ENCODE data around the gene DNAJC24. TPM values are rescaled to one million over a fixed set of nuclear protein-coding genes. Genes with fewer than 3 reads are reported as not detected.

Gene DNAJC24
- polyA plus RNA-seq, 1 donor from 2014 or later: 47.3 TPM

DNA sequence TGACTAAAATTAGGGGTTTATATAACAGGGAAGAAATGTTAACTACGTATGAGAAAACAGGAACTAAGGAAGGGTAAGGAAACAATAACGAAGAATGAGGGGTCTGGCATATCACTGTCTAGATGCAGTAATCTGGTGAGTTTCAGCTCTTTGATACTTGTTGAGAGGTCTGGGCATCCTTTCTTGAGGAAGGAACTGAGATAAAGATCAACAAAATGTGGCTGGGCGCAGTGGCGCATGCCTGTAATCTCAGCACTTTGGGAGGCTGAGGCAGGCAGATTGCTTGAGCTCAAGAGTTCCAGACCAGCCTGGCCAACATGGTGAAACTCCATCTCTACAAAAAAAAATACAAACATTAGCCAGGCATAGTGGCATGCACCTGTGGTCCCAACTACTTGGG lies 2.9 kb upstream of the DNAJC24 start:
- TF ChIP-seq SMC3 (conservative IDR thresholded peaks at IDR 0.05; ENCODE audit: poor library complexity): no peak
- no peak for TF ChIP-seq EP300 (conservative IDR thresholded peaks at IDR 0.05; ENCODE audit: poor library complexity, severe bottlenecking)
- TF ChIP-seq, protein P1, sequence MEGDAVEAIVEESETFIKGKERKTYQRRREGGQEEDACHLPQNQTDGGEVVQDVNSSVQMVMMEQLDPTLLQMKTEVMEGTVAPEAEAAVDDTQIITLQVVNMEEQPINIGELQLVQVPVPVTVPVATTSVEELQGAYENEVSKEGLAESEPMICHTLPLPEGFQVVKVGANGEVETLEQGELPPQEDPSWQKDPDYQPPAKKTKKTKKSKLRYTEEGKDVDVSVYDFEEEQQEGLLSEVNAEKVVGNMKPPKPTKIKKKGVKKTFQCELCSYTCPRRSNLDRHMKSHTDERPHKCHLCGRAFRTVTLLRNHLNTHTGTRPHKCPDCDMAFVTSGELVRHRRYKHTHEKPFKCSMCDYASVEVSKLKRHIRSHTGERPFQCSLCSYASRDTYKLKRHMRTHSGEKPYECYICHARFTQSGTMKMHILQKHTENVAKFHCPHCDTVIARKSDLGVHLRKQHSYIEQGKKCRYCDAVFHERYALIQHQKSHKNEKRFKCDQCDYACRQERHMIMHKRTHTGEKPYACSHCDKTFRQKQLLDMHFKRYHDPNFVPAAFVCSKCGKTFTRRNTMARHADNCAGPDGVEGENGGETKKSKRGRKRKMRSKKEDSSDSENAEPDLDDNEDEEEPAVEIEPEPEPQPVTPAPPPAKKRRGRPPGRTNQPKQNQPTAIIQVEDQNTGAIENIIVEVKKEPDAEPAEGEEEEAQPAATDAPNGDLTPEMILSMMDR (IDR thresholded peaks at IDR 0.05; ENCODE audit: poor library complexity, severe bottlenecking): no peak
- TF ChIP-seq, protein P2, sequence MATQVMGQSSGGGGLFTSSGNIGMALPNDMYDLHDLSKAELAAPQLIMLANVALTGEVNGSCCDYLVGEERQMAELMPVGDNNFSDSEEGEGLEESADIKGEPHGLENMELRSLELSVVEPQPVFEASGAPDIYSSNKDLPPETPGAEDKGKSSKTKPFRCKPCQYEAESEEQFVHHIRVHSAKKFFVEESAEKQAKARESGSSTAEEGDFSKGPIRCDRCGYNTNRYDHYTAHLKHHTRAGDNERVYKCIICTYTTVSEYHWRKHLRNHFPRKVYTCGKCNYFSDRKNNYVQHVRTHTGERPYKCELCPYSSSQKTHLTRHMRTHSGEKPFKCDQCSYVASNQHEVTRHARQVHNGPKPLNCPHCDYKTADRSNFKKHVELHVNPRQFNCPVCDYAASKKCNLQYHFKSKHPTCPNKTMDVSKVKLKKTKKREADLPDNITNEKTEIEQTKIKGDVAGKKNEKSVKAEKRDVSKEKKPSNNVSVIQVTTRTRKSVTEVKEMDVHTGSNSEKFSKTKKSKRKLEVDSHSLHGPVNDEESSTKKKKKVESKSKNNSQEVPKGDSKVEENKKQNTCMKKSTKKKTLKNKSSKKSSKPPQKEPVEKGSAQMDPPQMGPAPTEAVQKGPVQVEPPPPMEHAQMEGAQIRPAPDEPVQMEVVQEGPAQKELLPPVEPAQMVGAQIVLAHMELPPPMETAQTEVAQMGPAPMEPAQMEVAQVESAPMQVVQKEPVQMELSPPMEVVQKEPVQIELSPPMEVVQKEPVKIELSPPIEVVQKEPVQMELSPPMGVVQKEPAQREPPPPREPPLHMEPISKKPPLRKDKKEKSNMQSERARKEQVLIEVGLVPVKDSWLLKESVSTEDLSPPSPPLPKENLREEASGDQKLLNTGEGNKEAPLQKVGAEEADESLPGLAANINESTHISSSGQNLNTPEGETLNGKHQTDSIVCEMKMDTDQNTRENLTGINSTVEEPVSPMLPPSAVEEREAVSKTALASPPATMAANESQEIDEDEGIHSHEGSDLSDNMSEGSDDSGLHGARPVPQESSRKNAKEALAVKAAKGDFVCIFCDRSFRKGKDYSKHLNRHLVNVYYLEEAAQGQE (IDR thresholded peaks at IDR 0.05; ENCODE audit: borderline replicate concordance): no peak
- TF ChIP-seq RAD21 (conservative IDR thresholded peaks at IDR 0.05): no peak
- TF ChIP-seq EZH2 (IDR thresholded peaks at IDR 0.05; ENCODE audit: borderline replicate concordance, insufficient read depth, low read length, poor library complexity, severe bottlenecking): no peak
- no peak for TF ChIP-seq TAF1 (IDR thresholded peaks at IDR 0.05; ENCODE audit: low read depth)
- no peak for TF ChIP-seq MXI1 (conservative IDR thresholded peaks at IDR 0.05; ENCODE audit: poor library complexity, severe bottlenecking)
- TF ChIP-seq POLR2AphosphoS5 (IDR thresholded peaks at IDR 0.05): no peak
- Histone ChIP-seq H3K27ac (ENCODE audit: low read length) (no peak overlapping the region), H3K36me3 (ENCODE audit: insufficient read depth, low read length) (no peaks in the 10 kb centered on the region), H2AFZ (ENCODE audit: low read depth, low read length) (no peak overlapping the region), H3K9me2 (ENCODE audit: insufficient read depth, low read length) (no peaks in the 10 kb centered on the region), H3K79me2 (replicated peaks; ENCODE audit: insufficient read depth, low read length) (peaks cover 9% of the 10 kb centered on the region), H3K4me2 (ENCODE audit: low read length) (no peak overlapping the region), H3K9me3 (ENCODE audit: low read length) (no peaks in the 10 kb centered on the region), H3K9ac (ENCODE audit: low read length) (no peak overlapping the region), H3K27me3 (ENCODE audit: insufficient read depth, low read depth, low read length) (no peaks in the 10 kb centered on the region), H3F3A (ENCODE audit: insufficient read depth, low read length, poor library complexity, severe bottlenecking) (no peaks in the 10 kb centered on the region), H3K4me3 (ENCODE audit: low read length) (no peak overlapping the region), H4K20me1 (ENCODE audit: insufficient read depth) (no peaks in the 10 kb centered on the region)

DNA sequence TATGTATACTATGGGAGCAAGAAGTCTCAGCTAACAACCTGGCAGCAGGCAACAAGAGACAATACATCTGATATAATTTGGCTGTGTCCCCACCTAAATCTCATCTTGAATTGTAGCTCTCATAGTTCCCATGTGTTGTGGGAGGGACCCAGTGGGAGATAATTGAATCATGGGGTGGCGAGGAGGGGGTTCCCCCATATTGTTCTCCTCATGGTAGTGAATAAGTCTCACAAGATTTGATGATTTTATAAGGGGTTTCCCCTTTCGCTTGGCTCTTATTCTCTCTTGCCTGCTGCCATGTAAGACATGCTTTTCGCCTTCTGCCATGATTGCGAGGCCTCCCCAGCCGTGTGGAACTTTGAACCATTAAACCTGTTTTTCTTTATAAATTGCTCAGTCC lies 6.2 kb downstream of the DNAJC24 start:
- H3K79me2 ChIP-seq (replicated peaks; ENCODE audit: insufficient read depth, low read length): peaks cover 14% of the 10 kb centered on the region

More for the DNA sequence above, 6.2 kb downstream of the DNAJC24 start:
- no peaks in the 10 kb centered on the region for H3K27me3 ChIP-seq (ENCODE audit: insufficient read depth, low read depth, low read length)
- H3K9ac ChIP-seq (ENCODE audit: low read length): no peak overlapping the region
- no peaks in the 10 kb centered on the region for H3K9me3 ChIP-seq (ENCODE audit: low read length)
- H3K36me3 ChIP-seq (ENCODE audit: insufficient read depth, low read length): no peaks in the 10 kb centered on the region
- H3K27ac ChIP-seq (ENCODE audit: low read length): no peak overlapping the region
- H3F3A ChIP-seq (ENCODE audit: insufficient read depth, low read length, poor library complexity, severe bottlenecking): no peaks in the 10 kb centered on the region
- no peak overlapping the region for H3K4me3 ChIP-seq (ENCODE audit: low read length)
- no peak for TF ChIP-seq RAD21 (conservative IDR thresholded peaks at IDR 0.05)
- no peak for TF ChIP-seq MXI1 (conservative IDR thresholded peaks at IDR 0.05; ENCODE audit: poor library complexity, severe bottlenecking)
- no peak for TF ChIP-seq POLR2AphosphoS5 (IDR thresholded peaks at IDR 0.05)
- no peak for TF ChIP-seq EP300 (conservative IDR thresholded peaks at IDR 0.05; ENCODE audit: poor library complexity, severe bottlenecking)
- TF ChIP-seq, protein P2 (IDR thresholded peaks at IDR 0.05; ENCODE audit: borderline replicate concordance): no peak
- TF ChIP-seq EZH2 (IDR thresholded peaks at IDR 0.05; ENCODE audit: borderline replicate concordance, insufficient read depth, low read length, poor library complexity, severe bottlenecking): no peak
- TF ChIP-seq TAF1 (IDR thresholded peaks at IDR 0.05; ENCODE audit: low read depth): no peak
- TF ChIP-seq SMC3 (conservative IDR thresholded peaks at IDR 0.05; ENCODE audit: poor library complexity): no peak
- TF ChIP-seq, protein P1 (IDR thresholded peaks at IDR 0.05; ENCODE audit: poor library complexity, severe bottlenecking): no peak
- H4K20me1 ChIP-seq (ENCODE audit: insufficient read depth): no peaks in the 10 kb centered on the region
- H3K4me2 ChIP-seq (ENCODE audit: low read length): no peak overlapping the region
- no peak overlapping the region for H2AFZ ChIP-seq (ENCODE audit: low read depth, low read length)
- no peaks in the 10 kb centered on the region for H3K9me2 ChIP-seq (ENCODE audit: insufficient read depth, low read length)
